ENCODE measurements around the gene URGCP.

URGCP gene

GRCh38 chr7:43871064-43871463 is 35.3 kb downstream of the URGCP start:
- Mint-ChIP-seq H3K4me1 (ENCODE audit: low read depth) (peaks cover 39% of the 10 kb centered on the region), H3K27me3 (peaks cover 9% of the 10 kb centered on the region), H3K36me3 (ENCODE audit: low read depth) (peaks cover 15% of the 10 kb centered on the region), H3K9me3 (no peaks in the 10 kb centered on the region), H3K4me3 (no peak overlapping the region), H3K27ac (no peak overlapping the region)

GRCh38 chr7:43870316-43870715 is 36.1 kb downstream of the URGCP start:
- Mint-ChIP-seq H3K4me1 (ENCODE audit: low read depth) (peaks cover 39% of the 10 kb centered on the region), H3K27me3 (peaks cover 9% of the 10 kb centered on the region), H3K9me3 (no peaks in the 10 kb centered on the region), H3K27ac (no peak overlapping the region), H3K4me3 (peak overlapping the region; percentile 86), H3K36me3 (ENCODE audit: low read depth) (peaks cover 21% of the 10 kb centered on the region)

- peak overlapping the region; percentile 95 for H3K27ac Mint-ChIP-seq
- peak overlapping the region; percentile 86 for H3K4me3 Mint-ChIP-seq
- H3K4me1 Mint-ChIP-seq (ENCODE audit: low read depth), result peaks cover 39% of the 10 kb centered on the region
These were observed 36.5 kb downstream of the URGCP start for GRCh38 chr7:43869867-43870240.

GRCh38 chr7:43869006-43869866 is 37.2 kb downstream of the URGCP start, which contains the start of gene MRPS24:
TSS of gene MRPS24 (minus strand) at chr7:43869517. CDS start at chr7:43869495, 22 bp downstream.
- H3K4me1 Mint-ChIP-seq (ENCODE audit: low read depth), result peaks cover 39% of the 10 kb centered on the region
- peaks cover 24% of the 10 kb centered on the region for H3K36me3 Mint-ChIP-seq (ENCODE audit: low read depth)
- H3K4me3 Mint-ChIP-seq, result peak within 1 kb of the TSS; percentile 86
- H3K9me3 Mint-ChIP-seq, result no peaks in the 10 kb centered on the region
- H3K27me3 Mint-ChIP-seq, result peaks cover 9% of the 10 kb centered on the region
- peak within 1 kb of the TSS; percentile 95 for H3K27ac Mint-ChIP-seq

More at GRCh38 chr7:43869867-43870240, 36.5 kb downstream of the URGCP start:
- H3K27me3 Mint-ChIP-seq, result peaks cover 9% of the 10 kb centered on the region
- peaks cover 24% of the 10 kb centered on the region for H3K36me3 Mint-ChIP-seq (ENCODE audit: low read depth)
- no peaks in the 10 kb centered on the region for H3K9me3 Mint-ChIP-seq

GRCh38 chr7:43868681-43869005 is 37.8 kb downstream of the URGCP start:
- Mint-ChIP-seq H3K27me3 (peaks cover 9% of the 10 kb centered on the region), H3K36me3 (ENCODE audit: low read depth) (peaks cover 24% of the 10 kb centered on the region), H3K27ac (peak overlapping the region; percentile 83), H3K4me3 (peak overlapping the region; percentile 86), H3K4me1 (ENCODE audit: low read depth) (peaks cover 39% of the 10 kb centered on the region), H3K9me3 (no peaks in the 10 kb centered on the region)

- peaks cover 38% of the 10 kb centered on the region for H3K4me1 Mint-ChIP-seq (ENCODE audit: low read depth)
- peaks cover 9% of the 10 kb centered on the region for H3K27me3 Mint-ChIP-seq
- H3K36me3 Mint-ChIP-seq (ENCODE audit: low read depth), result peaks cover 22% of the 10 kb centered on the region
- peak overlapping the region; percentile 86 for H3K4me3 Mint-ChIP-seq
- H3K9me3 Mint-ChIP-seq, result no peaks in the 10 kb centered on the region
- peak overlapping the region; percentile 83 for H3K27ac Mint-ChIP-seq
These were observed 38.2 kb downstream of the URGCP start for GRCh38 chr7:43868181-43868580.

GRCh38 chr7:43865277-43865676 is 41.1 kb downstream of the URGCP start:
- Mint-ChIP-seq H3K4me1 (ENCODE audit: low read depth) (peaks cover 19% of the 10 kb centered on the region), H3K9me3 (no peaks in the 10 kb centered on the region), H3K27me3 (no peaks in the 10 kb centered on the region), H3K27ac (no peak overlapping the region), H3K4me3 (no peak overlapping the region), H3K36me3 (ENCODE audit: low read depth) (peaks cover 21% of the 10 kb centered on the region)

- no peaks in the 10 kb centered on the region for H3K27me3 Mint-ChIP-seq
- H3K4me1 Mint-ChIP-seq (ENCODE audit: low read depth), result peaks cover 11% of the 10 kb centered on the region
- no peaks in the 10 kb centered on the region for H3K9me3 Mint-ChIP-seq
- H3K4me3 Mint-ChIP-seq, result no peak overlapping the region
- no peak overlapping the region for H3K27ac Mint-ChIP-seq
- peaks cover 21% of the 10 kb centered on the region for H3K36me3 Mint-ChIP-seq (ENCODE audit: low read depth)
These were observed 42.3 kb downstream of the URGCP start for GRCh38 chr7:43864126-43864525.

GRCh38 chr7:43856996-43857395 is 49.4 kb downstream of the URGCP start:
- H3K27me3 Mint-ChIP-seq, result no peaks in the 10 kb centered on the region
- no peak overlapping the region for H3K27ac Mint-ChIP-seq
- H3K9me3 Mint-ChIP-seq, result no peaks in the 10 kb centered on the region
- no peak overlapping the region for H3K4me3 Mint-ChIP-seq
- H3K36me3 Mint-ChIP-seq (ENCODE audit: low read depth), result no peaks in the 10 kb centered on the region
- H3K4me1 Mint-ChIP-seq (ENCODE audit: low read depth), result no peaks in the 10 kb centered on the region

GRCh38 chr7:43856316-43856715 is 50.1 kb downstream of the URGCP start:
- Mint-ChIP-seq H3K27me3 (no peaks in the 10 kb centered on the region), H3K4me3 (no peak overlapping the region), H3K4me1 (ENCODE audit: low read depth) (no peaks in the 10 kb centered on the region), H3K27ac (no peak overlapping the region), H3K36me3 (ENCODE audit: low read depth) (no peaks in the 10 kb centered on the region), H3K9me3 (no peaks in the 10 kb centered on the region)

GRCh38 chr7:43855176-43855575 is 51.2 kb downstream of the URGCP start:
- Mint-ChIP-seq H3K4me1 (ENCODE audit: low read depth) (peaks cover under 1% of the 10 kb centered on the region), H3K9me3 (no peaks in the 10 kb centered on the region), H3K27me3 (no peaks in the 10 kb centered on the region), H3K36me3 (ENCODE audit: low read depth) (no peaks in the 10 kb centered on the region), H3K27ac (no peak overlapping the region), H3K4me3 (no peak overlapping the region)

- Mint-ChIP-seq H3K4me3 (no peak overlapping the region), H3K4me1 (ENCODE audit: low read depth) (peaks cover 5% of the 10 kb centered on the region), H3K9me3 (no peaks in the 10 kb centered on the region), H3K27me3 (peaks cover 5% of the 10 kb centered on the region), H3K36me3 (ENCODE audit: low read depth) (no peaks in the 10 kb centered on the region), H3K27ac (no peak overlapping the region)
These were observed 54.6 kb downstream of the URGCP start for GRCh38 chr7:43851805-43852204.

- Mint-ChIP-seq H3K4me1 (ENCODE audit: low read depth) (peaks cover 5% of the 10 kb centered on the region), H3K27ac (no peak overlapping the region), H3K4me3 (no peak overlapping the region), H3K27me3 (peaks cover 5% of the 10 kb centered on the region), H3K9me3 (no peaks in the 10 kb centered on the region), H3K36me3 (ENCODE audit: low read depth) (no peaks in the 10 kb centered on the region)
These were observed 55.9 kb downstream of the URGCP start for GRCh38 chr7:43850348-43851116.

GRCh38 chr7:43849047-43849446 is 57.3 kb downstream of the URGCP start:
- Mint-ChIP-seq H3K36me3 (ENCODE audit: low read depth) (no peaks in the 10 kb centered on the region), H3K4me3 (no peak overlapping the region), H3K9me3 (no peaks in the 10 kb centered on the region), H3K27me3 (peaks cover 5% of the 10 kb centered on the region), H3K27ac (no peak overlapping the region), H3K4me1 (ENCODE audit: low read depth) (peaks cover 5% of the 10 kb centered on the region)

- Mint-ChIP-seq H3K4me1 (ENCODE audit: low read depth) (peaks cover 5% of the 10 kb centered on the region), H3K36me3 (ENCODE audit: low read depth) (no peaks in the 10 kb centered on the region), H3K9me3 (no peaks in the 10 kb centered on the region), H3K27ac (no peak overlapping the region), H3K27me3 (peaks cover 5% of the 10 kb centered on the region), H3K4me3 (no peak overlapping the region)
These were observed 58.9 kb downstream of the URGCP start for GRCh38 chr7:43847496-43847895.

All from stimulated activated naive CD8-positive, alpha-beta T cell treated with anti-CD3 and anti-CD28 coated beads, Interleukin-15, Interleukin-2, amounts not matched to agents 100 ng/mL and 50 ng/mL, for 24 hours (primary cell).